ENCODE data around the gene ZNF524.

ZNF524 gene

GRCh38 chr19:55619286-55619685 is 19.2 kb downstream of the ZNF524 start:
- DNase-seq (ENCODE audit: low read depth in 2 of 2, low spot score in 1 of 2) = no peak

- no peak for DNase-seq (ENCODE audit: low read depth in 2 of 2, low spot score in 1 of 2)
Observed at GRCh38 chr19:55620410-55621204, 20.5 kb downstream of the ZNF524 start.

- no peak for DNase-seq (ENCODE audit: low read depth in 2 of 2, low spot score in 1 of 2)
Observed at GRCh38 chr19:55621205-55621672, 21.2 kb downstream of the ZNF524 start.

- no peak for DNase-seq (ENCODE audit: low read depth in 2 of 2, low spot score in 1 of 2)
Observed at GRCh38 chr19:55621673-55622231, 21.7 kb downstream of the ZNF524 start.

GRCh38 chr19:55622242-55622969 is 22.3 kb downstream of the ZNF524 start:
- DNase-seq (ENCODE audit: low read depth in 2 of 2, low spot score in 1 of 2) = no peak

GRCh38 chr19:55623130-55623529 is 23.0 kb downstream of the ZNF524 start:
- DNase-seq (ENCODE audit: low read depth in 2 of 2, low spot score in 1 of 2) = no peak

GRCh38 chr19:55623561-55623960 is 23.5 kb downstream of the ZNF524 start:
- DNase-seq (ENCODE audit: low read depth in 2 of 2, low spot score in 1 of 2) = no peak

- peak; percentile 84 to 91 for DNase-seq (ENCODE audit: low read depth in 2 of 2, low spot score in 1 of 2)
Observed at GRCh38 chr19:55624109-55625003, 24.3 kb downstream of the ZNF524 start, which contains the start of gene ZNF784. Gene ZNF784, minus strand, starts transcription at chr19:55624566. Its CDS starts 5 bp downstream, at chr19:55624561.

GRCh38 chr19:55625004-55625326 is 24.9 kb downstream of the ZNF524 start:
- DNase-seq (ENCODE audit: low read depth in 2 of 2, low spot score in 1 of 2) = no peak

GRCh38 chr19:55626350-55626749 is 26.3 kb downstream of the ZNF524 start:
- DNase-seq (ENCODE audit: low read depth in 2 of 2, low spot score in 1 of 2) = no peak

- DNase-seq (ENCODE audit: low read depth in 2 of 2, low spot score in 1 of 2) = peak; percentile 76 to 80
Observed at GRCh38 chr19:55632463-55632834, 32.4 kb downstream of the ZNF524 start.

- no peak for DNase-seq (ENCODE audit: low read depth in 2 of 2, low spot score in 1 of 2)
Observed at GRCh38 chr19:55633861-55634260, 33.8 kb downstream of the ZNF524 start.

GRCh38 chr19:55635334-55635717 is 35.2 kb downstream of the ZNF524 start:
- no peak for DNase-seq (ENCODE audit: low read depth in 2 of 2, low spot score in 1 of 2)

GRCh38 chr19:55635856-55636440 is 35.9 kb downstream of the ZNF524 start:
- DNase-seq (ENCODE audit: low read depth in 2 of 2, low spot score in 1 of 2) = no peak

- DNase-seq (ENCODE audit: low read depth in 2 of 2, low spot score in 1 of 2) = no peak
Observed at GRCh38 chr19:55636723-55637122, 36.6 kb downstream of the ZNF524 start.

- no peak for DNase-seq (ENCODE audit: low read depth in 2 of 2, low spot score in 1 of 2)
Observed at GRCh38 chr19:55637534-55637933, 37.4 kb downstream of the ZNF524 start.

GRCh38 chr19:55638864-55639359 is 38.8 kb downstream of the ZNF524 start:
- no peak for DNase-seq (ENCODE audit: low read depth in 2 of 2, low spot score in 1 of 2)

GRCh38 chr19:55640043-55640576 is 40.0 kb downstream of the ZNF524 start:
- no peak for DNase-seq (ENCODE audit: low read depth in 2 of 2, low spot score in 1 of 2)

- no peak for DNase-seq (ENCODE audit: low read depth in 2 of 2, low spot score in 1 of 2)
Observed at GRCh38 chr19:55640577-55641425, 40.7 kb downstream of the ZNF524 start, which contains the start of gene ZNF580. Gene ZNF580, plus strand, starts transcription at chr19:55641002. Its CDS starts 1,507 bp downstream, at chr19:55642509.

Measured in stimulated activated CD8-positive, alpha-beta memory T cell treated with anti-CD3 and anti-CD28 coated beads, Interleukin-4, amount 100 ng/mL, for 1 hour (primary cell).